ENCODE data around the gene FOXF2.

FOXF2 gene

GRCh38 chr6:1378065-1379016 is 11.0 kb upstream of the FOXF2 start:
- no peak for FAIRE-seq

GRCh38 chr6:1379017-1379787 is 10.2 kb upstream of the FOXF2 start:
- FAIRE-seq (no peak), DNase-seq (ENCODE audit: insufficient read length, low spot score) (no peak)

More at GRCh38 chr6:1378065-1379016, 11.0 kb upstream of the FOXF2 start:
- DNase-seq (ENCODE audit: insufficient read length, low spot score), result no peak

- FAIRE-seq (no peak), DNase-seq (ENCODE audit: insufficient read length, low spot score) (no peak)
These were observed 9.6 kb upstream of the FOXF2 start for GRCh38 chr6:1379788-1380147.

- no peak for DNase-seq (ENCODE audit: insufficient read length, low spot score)
- FAIRE-seq, result no peak
These were observed 8.6 kb upstream of the FOXF2 start for GRCh38 chr6:1380625-1381427.

GRCh38 chr6:1381481-1382330 is 7.7 kb upstream of the FOXF2 start:
- no peak for FAIRE-seq

GRCh38 chr6:1382331-1382882 is 7.0 kb upstream of the FOXF2 start:
- no peak for FAIRE-seq
- DNase-seq (ENCODE audit: insufficient read length, low spot score), result no peak

More at GRCh38 chr6:1381481-1382330, 7.7 kb upstream of the FOXF2 start:
- DNase-seq (ENCODE audit: insufficient read length, low spot score), result peak; percentile 74

GRCh38 chr6:1382883-1383728 is 6.3 kb upstream of the FOXF2 start:
- no peak for DNase-seq (ENCODE audit: insufficient read length, low spot score)
- FAIRE-seq, result no peak

GRCh38 chr6:1383729-1384548 is 5.4 kb upstream of the FOXF2 start:
- FAIRE-seq, result no peak
- DNase-seq (ENCODE audit: insufficient read length, low spot score), result no peak

GRCh38 chr6:1384549-1385128 is 4.7 kb upstream of the FOXF2 start:
- DNase-seq (ENCODE audit: insufficient read length, low spot score) (no peak), FAIRE-seq (no peak)

- FAIRE-seq (no peak), DNase-seq (ENCODE audit: insufficient read length, low spot score) (no peak)
These were observed 4.0 kb upstream of the FOXF2 start for GRCh38 chr6:1385129-1386037.

GRCh38 chr6:1386038-1386709 is 3.2 kb upstream of the FOXF2 start:
- DNase-seq (ENCODE audit: insufficient read length, low spot score), result no peak
- FAIRE-seq, result no peak

- no peak for FAIRE-seq
- no peak for DNase-seq (ENCODE audit: insufficient read length, low spot score)
These were observed 1.9 kb upstream of the FOXF2 start for GRCh38 chr6:1387538-1387875.

GRCh38 chr6:1387876-1388629 is 1.3 kb upstream of the FOXF2 start:
- DNase-seq (ENCODE audit: insufficient read length, low spot score), result no peak
- no peak for FAIRE-seq

GRCh38 chr6:1388630-1389368 is 577 bp upstream of the FOXF2 start:
- DNase-seq (ENCODE audit: insufficient read length, low spot score), result no peak

More at GRCh38 chr6:1388630-1389368, 577 bp upstream of the FOXF2 start:
- FAIRE-seq, result no peak

Data from GM19239 (cell line).